Dermis microvascular lymphatic vessel endothelial cell (primary cell): ENCODE data around the gene ACVRL1. TPM values are rescaled to one million over a fixed set of nuclear protein-coding genes. Genes with fewer than 3 reads are reported as not detected.

Experiments used
- DNase-seq, 2 donors: peaks; one replicate each; pipeline versions ENCODE4 v3.0.0 to v3.0.0-alpha.2; 2010; ENCODE audit warnings: low read depth in 2 of 2
- total RNA-seq: library from RNA; depleted of rRNA; stranded (reverse); fragments of >200 nt; gene quantifications from 2 replicates; pipeline ENCODE4 v1.2.1, GENCODE V29; 2014

ACVRL1 gene
- total RNA-seq, 1 donor from 2014 or later = 313 TPM

- DNase-seq = no peak
Measured at GRCh38 chr12:51915951-51916350, 8.6 kb downstream of the ACVRL1 start.

GRCh38 chr12:51917041-51917590, 9.8 kb downstream of the ACVRL1 start:
- no peak for DNase-seq

GRCh38 chr12:51917746-51918453, 10.6 kb downstream of the ACVRL1 start:
- DNase-seq = no peak

- no peak for DNase-seq
Measured at GRCh38 chr12:51920046-51920445, 12.7 kb downstream of the ACVRL1 start.

GRCh38 chr12:51921017-51921725, 13.9 kb downstream of the ACVRL1 start:
- no peak for DNase-seq

- no peak for DNase-seq
Measured at GRCh38 chr12:51922146-51922545, 14.8 kb downstream of the ACVRL1 start.

- DNase-seq = peak in 1 of 2 donors; percentile 44
Measured at GRCh38 chr12:51922762-51923505, 15.6 kb downstream of the ACVRL1 start.

- peak in 1 of 2 donors; percentile 60 for DNase-seq
Measured at GRCh38 chr12:51923506-51924365, 16.4 kb downstream of the ACVRL1 start.

GRCh38 chr12:51924551-51925319, 17.4 kb downstream of the ACVRL1 start:
- DNase-seq = peak in 1 of 2 donors; percentile 31

- DNase-seq = no peak
Measured at GRCh38 chr12:51925346-51926063, 18.2 kb downstream of the ACVRL1 start.

- DNase-seq = peak; percentile 70 to 96
Measured at GRCh38 chr12:51926064-51926632, 18.8 kb downstream of the ACVRL1 start.

- DNase-seq = peak; percentile 64 to 83
Measured at GRCh38 chr12:51926718-51927117, 19.4 kb downstream of the ACVRL1 start.

- DNase-seq = no peak
Measured at GRCh38 chr12:51932218-51933076, 25.1 kb downstream of the ACVRL1 start.

GRCh38 chr12:51934080-51934479, 26.8 kb downstream of the ACVRL1 start:
- no peak for DNase-seq

GRCh38 chr12:51937926-51938325, 30.6 kb downstream of the ACVRL1 start:
- DNase-seq = no peak

- no peak for DNase-seq
Measured at GRCh38 chr12:51938726-51939125, 31.4 kb downstream of the ACVRL1 start.

- DNase-seq = no peak
Measured at GRCh38 chr12:51941011-51941581, 33.8 kb downstream of the ACVRL1 start.

- no peak for DNase-seq
Measured at GRCh38 chr12:51941604-51942003, 34.3 kb downstream of the ACVRL1 start.
